ENCODE measurements around the gene FCGBP. TPM values are rescaled to one million over a fixed set of nuclear protein-coding genes. Genes with fewer than 3 reads are reported as not detected.

The FCGBP gene
- total RNA-seq, 3 donors from 2014 or later, result 1,609 to 4,808 (median 4,422) TPM

DNA sequence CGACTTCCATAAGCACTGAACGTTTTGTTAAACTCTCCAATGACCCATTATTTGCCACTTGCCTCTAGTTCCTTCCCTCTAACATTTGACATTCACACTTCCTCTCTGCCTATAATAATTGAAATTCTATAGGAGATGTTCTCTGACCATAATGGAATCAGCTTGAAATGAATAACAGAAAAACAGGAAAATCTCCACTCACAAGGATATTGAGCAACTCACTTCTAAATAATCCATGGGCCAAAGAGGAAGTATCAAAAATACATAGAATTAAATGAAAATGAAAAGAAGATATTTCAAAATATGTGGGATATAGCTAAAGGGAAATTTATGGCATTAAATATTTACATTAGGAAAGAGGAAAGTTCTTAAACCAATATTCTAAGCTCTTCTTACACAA lies 3.4 kb upstream of the FCGBP start:
- TF ChIP-seq, protein P1, sequence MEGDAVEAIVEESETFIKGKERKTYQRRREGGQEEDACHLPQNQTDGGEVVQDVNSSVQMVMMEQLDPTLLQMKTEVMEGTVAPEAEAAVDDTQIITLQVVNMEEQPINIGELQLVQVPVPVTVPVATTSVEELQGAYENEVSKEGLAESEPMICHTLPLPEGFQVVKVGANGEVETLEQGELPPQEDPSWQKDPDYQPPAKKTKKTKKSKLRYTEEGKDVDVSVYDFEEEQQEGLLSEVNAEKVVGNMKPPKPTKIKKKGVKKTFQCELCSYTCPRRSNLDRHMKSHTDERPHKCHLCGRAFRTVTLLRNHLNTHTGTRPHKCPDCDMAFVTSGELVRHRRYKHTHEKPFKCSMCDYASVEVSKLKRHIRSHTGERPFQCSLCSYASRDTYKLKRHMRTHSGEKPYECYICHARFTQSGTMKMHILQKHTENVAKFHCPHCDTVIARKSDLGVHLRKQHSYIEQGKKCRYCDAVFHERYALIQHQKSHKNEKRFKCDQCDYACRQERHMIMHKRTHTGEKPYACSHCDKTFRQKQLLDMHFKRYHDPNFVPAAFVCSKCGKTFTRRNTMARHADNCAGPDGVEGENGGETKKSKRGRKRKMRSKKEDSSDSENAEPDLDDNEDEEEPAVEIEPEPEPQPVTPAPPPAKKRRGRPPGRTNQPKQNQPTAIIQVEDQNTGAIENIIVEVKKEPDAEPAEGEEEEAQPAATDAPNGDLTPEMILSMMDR (IDR thresholded peaks at IDR 0.05), result no peak
- no peaks in the 10 kb centered on the region for H3K36me3 ChIP-seq (ENCODE audit: low read depth)
- intact Hi-C loops (cut with DNase I, micrococcal nuclease), result no loop called here
- no peak for ATAC-seq
- H3K4me1 ChIP-seq (ENCODE audit: low read depth), result peaks cover 32% of the 10 kb centered on the region
- no peaks in the 10 kb centered on the region for H3K9me3 ChIP-seq
- no peak overlapping the region for H3K4me3 ChIP-seq
- no peak for DNase-seq

DNA sequence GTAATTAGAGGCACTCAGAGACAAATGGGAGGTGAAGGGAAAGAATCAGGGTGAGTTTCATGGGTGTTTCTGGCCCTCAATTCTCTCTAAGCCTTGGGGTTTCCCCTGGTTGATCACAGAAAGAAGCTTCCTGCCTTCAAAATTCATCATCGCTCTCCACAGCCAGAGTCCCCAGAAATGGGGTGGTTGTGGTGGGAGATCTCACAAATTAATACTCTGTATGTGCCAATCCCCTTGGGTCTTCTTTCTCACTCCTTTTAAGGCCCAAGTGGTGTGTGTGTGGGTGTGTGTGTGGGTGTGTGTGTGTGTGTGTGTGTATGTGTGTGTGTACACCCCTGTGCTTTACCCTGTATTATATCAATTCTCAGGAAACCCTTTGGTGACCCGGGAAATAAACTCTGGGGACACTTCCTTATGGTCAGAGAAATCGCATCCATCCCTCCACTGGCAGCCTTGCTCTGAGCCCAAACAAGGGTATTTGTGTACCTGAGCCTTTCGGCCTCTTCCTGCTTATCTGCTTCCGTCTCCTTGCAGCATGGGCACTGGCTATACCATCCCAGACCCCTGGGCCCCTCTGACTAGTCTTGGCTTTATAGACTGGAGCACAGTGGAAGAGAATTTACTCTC lies 2.8 kb upstream of the FCGBP start:
- ATAC-seq, result peak; percentile 44
- H3K4me1 ChIP-seq (ENCODE audit: low read depth), result peaks cover 26% of the 10 kb centered on the region

DNA sequence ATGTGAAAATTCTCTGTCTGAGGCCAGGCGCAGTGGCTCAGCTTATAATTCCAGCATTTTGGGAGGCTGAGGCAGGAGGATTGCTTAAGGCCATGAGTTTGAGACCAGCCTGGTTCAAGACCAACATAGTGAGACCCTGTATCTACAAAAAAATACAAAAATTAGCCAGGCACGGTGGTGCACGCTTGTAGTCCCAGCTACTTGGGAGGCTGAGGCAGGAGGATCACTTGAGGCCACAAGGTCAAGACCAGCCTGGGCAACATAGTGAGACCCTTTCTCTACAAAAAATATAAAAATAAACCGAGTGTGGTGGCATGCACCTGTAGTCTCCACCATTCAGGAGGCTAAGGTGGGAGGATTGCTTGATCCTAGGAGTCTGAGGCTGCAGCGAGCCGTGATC lies 2.2 kb upstream of the FCGBP start:
- Histone ChIP-seq H3K4me1 (ENCODE audit: low read depth) (peaks cover 21% of the 10 kb centered on the region), H3K36me3 (ENCODE audit: low read depth) (no peaks in the 10 kb centered on the region), H3K4me3 (no peak overlapping the region), H3K9me3 (no peaks in the 10 kb centered on the region)
- ATAC-seq (no peak), DNase-seq (no peak)
- TF ChIP-seq, protein P1 (IDR thresholded peaks at IDR 0.05), result no peak
- intact Hi-C loops (cut with DNase I, micrococcal nuclease), result no loop called here

More for the DNA sequence above, 2.8 kb upstream of the FCGBP start:
- DNase-seq, result peak in 1 of 3 donors; percentile 49
- TF ChIP-seq, protein P1 (IDR thresholded peaks at IDR 0.05), result no peak
- no peaks in the 10 kb centered on the region for H3K36me3 ChIP-seq (ENCODE audit: low read depth)
- H3K4me3 ChIP-seq, result no peak overlapping the region
- intact Hi-C loops (cut with DNase I, micrococcal nuclease), result no loop called here
- no peaks in the 10 kb centered on the region for H3K9me3 ChIP-seq

DNA sequence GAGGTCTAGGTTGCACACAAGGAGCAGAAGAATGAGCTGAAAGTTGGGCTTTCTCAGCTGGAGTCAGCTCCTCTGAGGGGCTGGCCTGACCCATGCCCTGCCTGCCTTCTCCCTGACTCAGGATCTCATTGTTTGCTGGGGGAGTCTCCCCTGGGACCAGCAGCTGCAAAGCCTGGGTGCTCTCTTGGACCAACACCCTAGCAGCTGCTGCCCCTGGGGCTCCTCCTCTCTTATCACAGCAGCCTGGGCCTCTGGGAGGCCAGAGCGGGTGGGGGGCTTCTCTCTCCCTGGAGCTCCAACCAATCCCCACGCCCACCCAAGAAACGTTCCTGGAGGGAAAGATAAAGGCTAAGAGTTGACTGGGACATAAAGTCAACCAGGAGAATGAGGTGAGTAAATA lies 1.6 kb upstream of the FCGBP start:
- TF ChIP-seq, protein P1 (IDR thresholded peaks at IDR 0.05), result no peak
- no peak overlapping the region for H3K4me3 ChIP-seq
- intact Hi-C loops (cut with DNase I, micrococcal nuclease), result no loop called here
- DNase-seq, result peak; percentile 54 to 77 (median 61)
- no peaks in the 10 kb centered on the region for H3K36me3 ChIP-seq (ENCODE audit: low read depth)
- peaks cover 17% of the 10 kb centered on the region for H3K4me1 ChIP-seq (ENCODE audit: low read depth)
- ATAC-seq, result peak; percentile 71
- H3K9me3 ChIP-seq, result no peaks in the 10 kb centered on the region

DNA sequence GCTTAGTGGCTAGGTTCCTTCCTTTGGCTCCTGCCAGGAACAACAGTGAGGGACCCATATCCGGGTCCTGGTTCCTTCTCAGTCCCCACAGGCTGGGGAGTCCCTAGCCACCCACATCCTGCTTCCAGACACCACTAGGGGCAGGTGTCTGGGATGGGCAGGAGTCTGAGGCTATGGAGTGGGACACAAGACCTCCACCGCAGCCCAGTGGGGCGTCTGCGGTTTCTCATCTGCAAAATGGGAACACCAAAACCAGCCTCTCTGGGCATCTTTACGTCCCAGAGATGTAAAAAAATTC lies 879 bp upstream of the FCGBP start:
- peak; percentile 50 for ATAC-seq
- H3K9me3 ChIP-seq, result no peaks in the 10 kb centered on the region
- DNase-seq, result no peak
- H3K36me3 ChIP-seq (ENCODE audit: low read depth), result no peaks in the 10 kb centered on the region
- H3K4me3 ChIP-seq, result no peak overlapping the region
- peaks cover 15% of the 10 kb centered on the region for H3K4me1 ChIP-seq (ENCODE audit: low read depth)
- intact Hi-C loops (cut with DNase I, micrococcal nuclease), result no loop called here
- TF ChIP-seq, protein P1 (IDR thresholded peaks at IDR 0.05), result no peak

DNA sequence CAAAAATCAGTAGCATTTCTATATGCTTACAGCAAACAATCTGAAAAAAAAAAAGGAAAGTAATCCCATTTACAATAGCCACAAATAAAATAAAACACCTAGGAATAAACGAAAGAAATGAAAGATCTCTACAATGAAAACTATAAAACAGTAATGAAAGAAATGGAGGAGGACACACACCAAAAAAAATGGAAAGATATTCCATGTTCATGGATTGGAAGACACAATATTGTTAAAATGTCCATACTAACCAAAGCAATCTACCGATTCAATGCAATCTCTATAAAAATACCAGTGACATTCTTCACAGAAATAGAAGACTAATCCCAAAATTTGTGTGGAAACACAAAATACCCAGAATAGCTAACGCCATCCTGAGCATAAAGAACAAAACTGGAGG lies 4.7 kb downstream of the FCGBP start:
- Histone ChIP-seq H3K9me3 (no peaks in the 10 kb centered on the region), H3K36me3 (ENCODE audit: low read depth) (no peaks in the 10 kb centered on the region), H3K4me3 (no peak overlapping the region), H3K4me1 (ENCODE audit: low read depth) (peaks cover 3% of the 10 kb centered on the region)
- DNase-seq (no peak), ATAC-seq (no peak)
- intact Hi-C loops (cut with DNase I, micrococcal nuclease), result no loop called here
- TF ChIP-seq, protein P1 (IDR thresholded peaks at IDR 0.05), result no peak

Data from mucosa of descending colon (tissue), 3 donors.